ENCODE results near the gene ALMS1.
"Not testable (repeated sequence)": the region's sequence is repeated elsewhere in the genome, so short reads cannot be mapped to it uniquely, and the experiment has no call there.

ALMS1 gene

GRCh38 chr2:73404409-73404808, 18.8 kb downstream of the ALMS1 start:
- DNase-seq (ENCODE audit: low spot score), result no peak

GRCh38 chr2:73406996-73407395, 21.4 kb downstream of the ALMS1 start:
- DNase-seq (ENCODE audit: low spot score), result no peak

- DNase-seq (ENCODE audit: low spot score), result no peak
Observed at GRCh38 chr2:73408198-73408597, 22.6 kb downstream of the ALMS1 start.

GRCh38 chr2:73414696-73415095, 29.1 kb downstream of the ALMS1 start:
- DNase-seq (ENCODE audit: low spot score), result no peak

- no peak for DNase-seq (ENCODE audit: low spot score)
Observed at GRCh38 chr2:73415906-73416305, 30.3 kb downstream of the ALMS1 start.

GRCh38 chr2:73418343-73418742, 32.7 kb downstream of the ALMS1 start:
- DNase-seq (ENCODE audit: low spot score), result no peak

GRCh38 chr2:73423913-73424312, 38.3 kb downstream of the ALMS1 start:
- no peak for DNase-seq (ENCODE audit: low spot score)

- no peak for DNase-seq (ENCODE audit: low spot score)
Observed at GRCh38 chr2:73426176-73426575, 40.5 kb downstream of the ALMS1 start.

GRCh38 chr2:73436019-73436418, 50.4 kb downstream of the ALMS1 start:
- DNase-seq (ENCODE audit: low spot score), result no peak

GRCh38 chr2:73444202-73444601, 58.6 kb downstream of the ALMS1 start:
- DNase-seq (ENCODE audit: low spot score), result no peak

GRCh38 chr2:73448856-73449255, 63.2 kb downstream of the ALMS1 start:
- no peak for DNase-seq (ENCODE audit: low spot score)

- DNase-seq (ENCODE audit: low spot score), result no peak
Observed at GRCh38 chr2:73449404-73449803, 63.8 kb downstream of the ALMS1 start.

- DNase-seq (ENCODE audit: low spot score), result no peak
Observed at GRCh38 chr2:73451263-73451972, 65.8 kb downstream of the ALMS1 start.

GRCh38 chr2:73457982-73458381, 72.3 kb downstream of the ALMS1 start:
- DNase-seq (ENCODE audit: low spot score), result no peak

GRCh38 chr2:73462388-73462787, 76.8 kb downstream of the ALMS1 start:
- not testable (repeated sequence) for DNase-seq (ENCODE audit: low spot score)

GRCh38 chr2:73468376-73468775, 82.7 kb downstream of the ALMS1 start:
- DNase-seq (ENCODE audit: low spot score), result no peak

GRCh38 chr2:73483874-73484273, 98.2 kb downstream of the ALMS1 start:
- not testable (repeated sequence) for DNase-seq (ENCODE audit: low spot score)

- DNase-seq (ENCODE audit: low spot score), result no peak
Observed at GRCh38 chr2:73487112-73487657, 101.5 kb downstream of the ALMS1 start.

- no peak for DNase-seq (ENCODE audit: low spot score)
Observed at GRCh38 chr2:73488079-73488478, 102.4 kb downstream of the ALMS1 start.

- no peak for DNase-seq (ENCODE audit: low spot score)
Observed at GRCh38 chr2:73489053-73489452, 103.4 kb downstream of the ALMS1 start.

- DNase-seq (ENCODE audit: low spot score), result no peak
Observed at GRCh38 chr2:73494031-73494430, 108.4 kb downstream of the ALMS1 start.

GRCh38 chr2:73503992-73504570, 118.4 kb downstream of the ALMS1 start:
- no peak for DNase-seq (ENCODE audit: low spot score)

GRCh38 chr2:73504850-73505249, 119.2 kb downstream of the ALMS1 start:
- DNase-seq (ENCODE audit: low spot score), result not testable (repeated sequence)

GRCh38 chr2:73510470-73510869, 124.8 kb downstream of the ALMS1 start:
- not testable (repeated sequence) for DNase-seq (ENCODE audit: low spot score)

Data from CD4-positive, alpha-beta T cell treated with Interleukin-6 at 100 ng/mL for 8 hours (primary cell).